ENCODE results near the gene HS2ST1.
"Not testable (repeated sequence)": the region's sequence is repeated elsewhere in the genome, so short reads cannot be mapped to it uniquely, and the experiment has no call there.

HS2ST1 gene

GRCh38 chr1:87058343-87058649, 143.9 kb downstream of the HS2ST1 start:
- Histone ChIP-seq H3K4me3 (ENCODE audit: low read depth, low read length) (no peak overlapping the region), H3K4me2 (ENCODE audit: low read length) (no peak overlapping the region), H3K4me1 (no peaks in the 10 kb centered on the region), H3K27me3 (ENCODE audit: control insufficient read depth, insufficient read depth, low read length) (no peaks in the 10 kb centered on the region), H2AFZ (no peak overlapping the region), H3K27ac (no peak overlapping the region), H3K9me3 (ENCODE audit: control insufficient read depth, low read length) (no peaks in the 10 kb centered on the region), H3K9ac (no peak overlapping the region), H3K36me3 (ENCODE audit: control insufficient read depth, insufficient read depth, low read length) (no peaks in the 10 kb centered on the region), H3K79me2 (no peaks in the 10 kb centered on the region)
- TF ChIP-seq CTCF (IDR thresholded peaks at IDR 0.05) = no peak

DNA sequence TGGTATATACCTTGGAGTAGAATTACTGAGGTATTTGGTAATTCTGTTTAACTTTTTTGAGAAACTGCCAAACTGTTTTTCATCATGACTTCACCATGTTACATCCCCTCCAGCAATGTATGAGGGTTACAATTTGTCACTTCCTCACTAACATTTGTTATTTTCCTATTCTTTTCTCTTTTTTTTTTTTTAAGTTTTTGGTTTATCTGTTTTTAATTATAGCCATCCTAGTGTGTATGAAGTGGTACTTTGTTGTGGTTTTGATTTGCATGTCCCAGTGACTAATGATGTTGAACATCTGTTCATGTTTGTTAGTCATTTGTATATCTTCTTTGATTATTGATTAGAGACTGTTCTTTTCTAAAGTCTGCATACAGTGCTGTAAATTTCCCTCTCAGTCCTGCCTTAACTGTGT, 147.3 kb downstream of the HS2ST1 start:
- Histone ChIP-seq H3K79me2 (no peaks in the 10 kb centered on the region), H3K4me2 (ENCODE audit: low read length) (no peak overlapping the region), H3K4me1 (no peaks in the 10 kb centered on the region), H3K36me3 (ENCODE audit: control insufficient read depth, insufficient read depth, low read length) (no peaks in the 10 kb centered on the region), H3K9me3 (ENCODE audit: control insufficient read depth, low read length) (no peaks in the 10 kb centered on the region), H3K4me3 (ENCODE audit: low read depth, low read length) (no peak overlapping the region), H2AFZ (no peak overlapping the region), H3K9ac (no peak overlapping the region), H3K27ac (no peak overlapping the region), H3K27me3 (ENCODE audit: control insufficient read depth, insufficient read depth, low read length) (no peaks in the 10 kb centered on the region)
- TF ChIP-seq CTCF (IDR thresholded peaks at IDR 0.05) = no peak

- H3K27me3 ChIP-seq (ENCODE audit: control insufficient read depth, insufficient read depth, low read length) = no peaks in the 10 kb centered on the region
- no peak overlapping the region for H2AFZ ChIP-seq
- H3K9me3 ChIP-seq (ENCODE audit: control insufficient read depth, low read length) = no peaks in the 10 kb centered on the region
- no peak overlapping the region for H3K27ac ChIP-seq
- H3K9ac ChIP-seq = no peak overlapping the region
- H3K79me2 ChIP-seq = no peaks in the 10 kb centered on the region
- no peaks in the 10 kb centered on the region for H3K36me3 ChIP-seq (ENCODE audit: control insufficient read depth, insufficient read depth, low read length)
- H3K4me3 ChIP-seq (ENCODE audit: low read depth, low read length) = no peak overlapping the region
- no peaks in the 10 kb centered on the region for H3K4me1 ChIP-seq
- TF ChIP-seq CTCF (IDR thresholded peaks at IDR 0.05) = no peak
- no peak overlapping the region for H3K4me2 ChIP-seq (ENCODE audit: low read length)
Measured at GRCh38 chr1:87062687-87063086, 148.3 kb downstream of the HS2ST1 start.

DNA sequence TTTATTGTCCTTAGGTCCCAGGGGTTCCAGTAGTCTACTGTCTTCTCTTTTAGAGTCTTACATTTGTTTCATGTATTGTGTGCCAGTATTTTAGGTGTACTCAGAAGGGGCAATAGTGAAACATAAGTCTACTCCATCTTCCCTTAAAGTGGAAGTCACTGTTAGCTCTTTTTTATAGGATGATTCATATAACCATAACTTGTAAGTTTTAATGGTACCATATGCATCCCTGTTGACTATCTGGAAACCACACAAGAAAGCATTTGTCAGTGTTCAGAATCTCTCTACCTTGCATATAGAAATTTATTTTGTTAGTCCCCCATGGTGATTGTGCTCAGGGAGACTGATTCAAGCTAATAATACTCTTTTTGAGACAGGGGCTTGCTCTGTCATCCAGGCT, 149.9 kb downstream of the HS2ST1 start:
- H3K4me1 ChIP-seq = no peaks in the 10 kb centered on the region
- H3K9ac ChIP-seq = no peak overlapping the region
- H2AFZ ChIP-seq = no peak overlapping the region
- H3K27me3 ChIP-seq (ENCODE audit: control insufficient read depth, insufficient read depth, low read length) = no peaks in the 10 kb centered on the region
- no peak overlapping the region for H3K4me2 ChIP-seq (ENCODE audit: low read length)
- no peaks in the 10 kb centered on the region for H3K79me2 ChIP-seq
- no peak for TF ChIP-seq CTCF (IDR thresholded peaks at IDR 0.05)
- no peak overlapping the region for H3K4me3 ChIP-seq (ENCODE audit: low read depth, low read length)
- no peaks in the 10 kb centered on the region for H3K36me3 ChIP-seq (ENCODE audit: control insufficient read depth, insufficient read depth, low read length)
- H3K27ac ChIP-seq = no peak overlapping the region
- H3K9me3 ChIP-seq (ENCODE audit: control insufficient read depth, low read length) = no peaks in the 10 kb centered on the region

- H3K9me3 ChIP-seq (ENCODE audit: control insufficient read depth, low read length) = no peaks in the 10 kb centered on the region
- no peaks in the 10 kb centered on the region for H3K4me1 ChIP-seq
- H3K9ac ChIP-seq = no peak overlapping the region
- H3K27me3 ChIP-seq (ENCODE audit: control insufficient read depth, insufficient read depth, low read length) = no peaks in the 10 kb centered on the region
- no peak overlapping the region for H3K4me2 ChIP-seq (ENCODE audit: low read length)
- H3K27ac ChIP-seq = no peak overlapping the region
- no peak for TF ChIP-seq CTCF (IDR thresholded peaks at IDR 0.05)
- H3K79me2 ChIP-seq = no peaks in the 10 kb centered on the region
- H3K4me3 ChIP-seq (ENCODE audit: low read depth, low read length) = no peak overlapping the region
- no peaks in the 10 kb centered on the region for H3K36me3 ChIP-seq (ENCODE audit: control insufficient read depth, insufficient read depth, low read length)
- H2AFZ ChIP-seq = no peak overlapping the region
Measured at GRCh38 chr1:87064986-87065385, 150.6 kb downstream of the HS2ST1 start.

- H3K79me2 ChIP-seq; H3K4me1 ChIP-seq; H3K27ac ChIP-seq; H3K9ac ChIP-seq; H3K4me3 ChIP-seq (ENCODE audit: low read depth, low read length); H3K27me3 ChIP-seq (ENCODE audit: control insufficient read depth, insufficient read depth, low read length); H2AFZ ChIP-seq; H3K36me3 ChIP-seq (ENCODE audit: control insufficient read depth, insufficient read depth, low read length); H3K4me2 ChIP-seq (ENCODE audit: low read length); H3K9me3 ChIP-seq (ENCODE audit: control insufficient read depth, low read length): not testable (repeated sequence)
Measured at GRCh38 chr1:87066708-87067107, 152.3 kb downstream of the HS2ST1 start.
